Hepatocyte (in vitro differentiated cells): ENCODE results near the gene KRTAP2-4. TPM values are rescaled to one million over a fixed set of nuclear protein-coding genes. Genes with fewer than 3 reads are reported as not detected.
"Not testable (repeated sequence)": the region's sequence is repeated elsewhere in the genome, so short reads cannot be mapped to it uniquely, and the experiment has no call there.

ENCODE experiments used
- DNase-seq: peaks from one replicate; pipeline ENCODE4 v3.0.0-alpha.2; 2016; ENCODE audit warnings: low spot score
- H2AFZ ChIP-seq: fragments of 200-600 bp; sonication (generic); 2 replicates; pipeline ENCODE4 v1.6.0; 2016; ENCODE audit warnings: antibody characterized with exemption, mild to moderate bottlenecking
- H3K27ac ChIP-seq: fragments of 200-600 bp; sonication (generic); 2 replicates; pipeline ENCODE4 v1.5.1; 2016; ENCODE audit warnings: mild to moderate bottlenecking
- H3K27me3 ChIP-seq: fragments of 200-600 bp; sonication (generic); 2 replicates; pipeline ENCODE4 v1.6.1; 2016
- H3K36me3 ChIP-seq: fragments of 200-600 bp; sonication (generic); replicated peaks from 2 replicates; pipeline ENCODE4 v1.5.1; 2016; ENCODE audit warnings: low read depth; ENCODE audit not compliant: insufficient read depth
- H3K4me1 ChIP-seq: fragments of 200-600 bp; sonication (generic); 2 replicates; pipeline ENCODE4 v1.5.1; 2016; ENCODE audit warnings: mild to moderate bottlenecking, moderate library complexity; ENCODE audit not compliant: insufficient read depth
- H3K4me2 ChIP-seq: fragments of 200-600 bp; sonication (generic); 2 replicates; pipeline ENCODE4 v1.6.0; 2016
- H3K4me3 ChIP-seq: fragments of 200-600 bp; sonication (generic); 2 replicates; pipeline ENCODE4 v1.5.1; 2016; ENCODE audit warnings: mild to moderate bottlenecking
- H3K79me2 ChIP-seq: fragments of 200-600 bp; sonication (generic); 2 replicates; pipeline ENCODE4 v1.6.0; 2017; ENCODE audit warnings: mild to moderate bottlenecking
- H3K9me2 ChIP-seq: fragments of 200-600 bp; sonication (generic); replicated peaks from 2 replicates; pipeline ENCODE4 v1.6.0; 2017; ENCODE audit warnings: mild to moderate bottlenecking; ENCODE audit not compliant: insufficient read depth
- H3K9me3 ChIP-seq: fragments of 200-600 bp; sonication (generic); 2 replicates; pipeline ENCODE4 v1.5.1; 2016; ENCODE audit warnings: low read depth, mild to moderate bottlenecking
- H4K20me1 ChIP-seq: fragments of 200-600 bp; sonication (generic); 2 replicates; pipeline ENCODE4 v1.6.0; 2016; ENCODE audit warnings: mild to moderate bottlenecking; ENCODE audit not compliant: insufficient read depth, poor library complexity, severe bottlenecking
- EZH2 ChIP-seq: fragments of 200-600 bp; sonication (generic); IDR thresholded peaks from 2 replicates; pipeline ENCODE4 v1.6.1; 2016; ENCODE audit warnings: antibody characterized with exemption, mild to moderate bottlenecking, borderline replicate concordance
- EZH2phosphoT487 ChIP-seq: fragments of 200-600 bp; sonication (generic); IDR thresholded peaks from one replicate; pipeline ENCODE4 v1.6.1; 2018; ENCODE audit warnings: antibody characterized with exemption, mild to moderate bottlenecking, low read depth, moderate library complexity; ENCODE audit not compliant: unreplicated experiment, severe bottlenecking
- WGBS: methylation state at CpG from one replicate; pipeline ENCODE4 v1.1.6; 2016; ENCODE audit warnings: low lambda C conversion rate; ENCODE audit errors: missing lambda C conversion rate; 5-methylcytosine and 5-hydroxymethylcytosine counted together
- polyA plus RNA-seq: library from polyadenylated mRNA; unstranded; fragments of >200 nt; fragmentation: Nextera tagmentation; extraction: Ambion mirVana; gene quantifications from 2 replicates; pipeline ENCODE4 v1.2.1, GENCODE V29; 2016
- total RNA-seq: library from RNA; depleted of rRNA; stranded (reverse); fragments of >200 nt; gene quantifications from 2 replicates; pipeline ENCODE4 v1.2.3, GENCODE V29; 2014
- TF ChIP-seq, protein P1 (sequence below): fragments of 200-600 bp; sonication (generic); IDR thresholded peaks from 2 replicates; pipeline ENCODE4 v1.5.1; 2016; ENCODE audit warnings: antibody characterized with exemption, mild to moderate bottlenecking; ENCODE audit not compliant: poor library complexity

Gene KRTAP2-4
- total and polyA plus RNA-seq, 2 experiments from 2014 or later = not detected

- no peak for DNase-seq
- peaks cover 11% of the 10 kb centered on the region for H3K4me1 ChIP-seq
- H3K4me3 ChIP-seq = no peak overlapping the region
- no peaks in the 10 kb centered on the region for H3K9me2 ChIP-seq
- no peaks in the 10 kb centered on the region for H4K20me1 ChIP-seq
- H3K4me2 ChIP-seq = no peak overlapping the region
- no peak overlapping the region for H2AFZ ChIP-seq
- H3K36me3 ChIP-seq = no peaks in the 10 kb centered on the region
- no peaks in the 10 kb centered on the region for H3K79me2 ChIP-seq
- H3K27me3 ChIP-seq = no peaks in the 10 kb centered on the region
- TF ChIP-seq EZH2phosphoT487 (no peak), EZH2 (no peak)
- TF ChIP-seq, protein P1, sequence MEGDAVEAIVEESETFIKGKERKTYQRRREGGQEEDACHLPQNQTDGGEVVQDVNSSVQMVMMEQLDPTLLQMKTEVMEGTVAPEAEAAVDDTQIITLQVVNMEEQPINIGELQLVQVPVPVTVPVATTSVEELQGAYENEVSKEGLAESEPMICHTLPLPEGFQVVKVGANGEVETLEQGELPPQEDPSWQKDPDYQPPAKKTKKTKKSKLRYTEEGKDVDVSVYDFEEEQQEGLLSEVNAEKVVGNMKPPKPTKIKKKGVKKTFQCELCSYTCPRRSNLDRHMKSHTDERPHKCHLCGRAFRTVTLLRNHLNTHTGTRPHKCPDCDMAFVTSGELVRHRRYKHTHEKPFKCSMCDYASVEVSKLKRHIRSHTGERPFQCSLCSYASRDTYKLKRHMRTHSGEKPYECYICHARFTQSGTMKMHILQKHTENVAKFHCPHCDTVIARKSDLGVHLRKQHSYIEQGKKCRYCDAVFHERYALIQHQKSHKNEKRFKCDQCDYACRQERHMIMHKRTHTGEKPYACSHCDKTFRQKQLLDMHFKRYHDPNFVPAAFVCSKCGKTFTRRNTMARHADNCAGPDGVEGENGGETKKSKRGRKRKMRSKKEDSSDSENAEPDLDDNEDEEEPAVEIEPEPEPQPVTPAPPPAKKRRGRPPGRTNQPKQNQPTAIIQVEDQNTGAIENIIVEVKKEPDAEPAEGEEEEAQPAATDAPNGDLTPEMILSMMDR = no peak
- H3K27ac ChIP-seq = no peak overlapping the region
- H3K9me3 ChIP-seq = no peaks in the 10 kb centered on the region
Observed at GRCh38 chr17:41052566-41052965, 13.1 kb downstream of the KRTAP2-4 start.

DNA sequence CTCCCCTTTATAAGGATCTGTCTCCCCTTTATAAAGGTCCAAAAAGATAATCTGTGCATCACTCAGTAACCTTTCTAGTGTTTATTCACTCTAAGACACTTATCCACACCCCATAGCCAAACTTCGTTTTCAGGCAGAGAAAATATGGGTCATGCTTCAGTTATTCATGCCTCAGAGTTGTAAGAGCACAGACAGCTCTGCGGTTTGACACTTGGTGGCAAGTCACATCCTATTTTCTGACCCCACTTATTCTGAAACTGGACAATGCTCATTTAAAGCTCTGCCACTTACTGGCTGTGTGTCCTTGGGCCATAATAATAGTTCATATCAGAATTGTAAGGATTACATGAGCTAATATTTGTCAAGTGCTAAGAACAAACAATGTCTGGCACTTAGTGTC, 16.6 kb downstream of the KRTAP2-4 start:
- Histone ChIP-seq H2AFZ (no peak overlapping the region), H3K4me3 (no peak overlapping the region), H3K4me2 (no peak overlapping the region), H3K9me2 (no peaks in the 10 kb centered on the region), H3K9me3 (no peaks in the 10 kb centered on the region), H3K27me3 (no peaks in the 10 kb centered on the region), H3K79me2 (no peaks in the 10 kb centered on the region), H3K4me1 (peaks cover 11% of the 10 kb centered on the region), H3K27ac (peak overlapping the region; percentile 15), H3K36me3 (no peaks in the 10 kb centered on the region), H4K20me1 (no peaks in the 10 kb centered on the region)
- TF ChIP-seq EZH2 (no peak), EZH2phosphoT487 (no peak)
- TF ChIP-seq, protein P1 = no peak
- no peak for DNase-seq
- WGBS = 52% methylated on average over 2 of the region's 2 CpGs

DNA sequence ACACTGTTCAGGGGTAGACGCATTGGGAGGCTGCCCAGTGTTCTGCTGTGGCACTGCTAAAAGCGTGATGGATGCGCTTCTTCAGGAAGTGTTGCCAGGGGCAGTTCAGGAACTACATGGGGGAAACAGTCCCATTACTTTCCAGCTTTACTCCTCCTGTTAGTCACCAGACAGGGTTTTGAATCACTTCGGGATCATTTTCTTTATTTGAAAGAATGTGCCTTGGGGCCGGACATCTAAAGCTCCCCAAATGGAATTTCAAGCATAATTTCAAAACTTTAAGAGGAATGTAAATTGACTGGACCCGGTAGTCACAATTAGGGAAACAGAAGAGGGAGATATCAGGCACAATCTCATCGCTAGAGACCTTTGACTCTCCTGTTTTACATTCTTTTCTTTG, 17.2 kb downstream of the KRTAP2-4 start:
- no peaks in the 10 kb centered on the region for H3K27me3 ChIP-seq
- no peak overlapping the region for H2AFZ ChIP-seq
- no peak for DNase-seq
- WGBS = 34% methylated on average over 7 of the region's 7 CpGs
- peaks cover 11% of the 10 kb centered on the region for H3K4me1 ChIP-seq
- no peak overlapping the region for H3K4me2 ChIP-seq
- H3K4me3 ChIP-seq = no peak overlapping the region
- H3K9me2 ChIP-seq = no peaks in the 10 kb centered on the region
- TF ChIP-seq EZH2phosphoT487 (no peak), EZH2 (no peak)
- TF ChIP-seq, protein P1 = no peak
- H3K27ac ChIP-seq = peak overlapping the region; percentile 15
- H4K20me1 ChIP-seq = no peaks in the 10 kb centered on the region
- H3K9me3 ChIP-seq = no peaks in the 10 kb centered on the region
- H3K36me3 ChIP-seq = no peaks in the 10 kb centered on the region
- H3K79me2 ChIP-seq = no peaks in the 10 kb centered on the region

DNA sequence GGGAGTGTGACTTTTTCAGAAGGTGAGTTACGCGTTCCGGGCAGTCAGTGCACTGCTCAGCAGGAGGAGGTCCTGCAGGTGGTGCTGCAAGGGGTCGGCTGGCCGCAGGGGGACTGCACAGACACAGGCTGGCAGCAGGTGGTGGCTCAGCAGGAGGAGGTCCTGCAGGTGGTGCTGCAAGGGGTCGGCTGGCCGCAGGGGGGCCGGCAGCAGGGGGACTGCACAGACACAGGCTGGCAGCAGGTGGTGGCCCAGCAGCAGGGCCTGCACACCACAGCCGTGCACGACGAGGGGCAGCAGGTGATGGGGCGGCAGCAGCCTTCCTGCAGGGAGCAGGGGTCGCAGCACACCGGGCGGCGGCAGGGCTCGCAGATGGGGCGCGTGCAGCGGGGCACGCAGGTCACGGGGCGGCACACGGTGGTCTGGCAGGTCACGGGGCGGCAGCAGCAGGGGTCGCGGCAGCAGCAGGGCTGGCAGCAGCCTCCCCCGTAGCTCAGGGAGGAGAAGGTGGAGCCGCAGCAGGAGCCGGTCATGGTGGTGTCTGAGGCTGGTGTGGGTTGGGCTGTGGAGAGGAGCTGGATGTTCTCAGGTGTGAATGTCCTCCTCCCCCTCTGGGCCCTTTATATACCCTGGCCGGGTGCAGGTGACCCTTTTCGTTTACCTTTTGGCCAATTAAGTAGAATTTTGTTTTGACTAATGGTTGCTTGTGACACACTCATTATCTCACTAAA, 18.8 kb downstream of the KRTAP2-4 start, which contains the start of gene KRTAP2-1:
TSS of gene KRTAP2-1 (minus strand) at position 582 of the 731 bp plus-strand sequence. CDS start at position 533, 49 bp downstream.
- not testable (repeated sequence) for H3K9me3 ChIP-seq, DNase-seq, H2AFZ ChIP-seq, H3K4me2 ChIP-seq, H3K36me3 ChIP-seq, H3K4me3 ChIP-seq, H3K79me2 ChIP-seq, H3K27me3 ChIP-seq, H4K20me1 ChIP-seq, H3K27ac ChIP-seq, H3K9me2 ChIP-seq
- peaks cover 11% of the 10 kb centered on the region for H3K4me1 ChIP-seq
- 81% methylated on average over 9 of the region's 33 CpGs for WGBS
